Measurements from ENCODE around the gene CNTN5. TPM values are rescaled to one million over a fixed set of nuclear protein-coding genes. Genes with fewer than 3 reads are reported as not detected.

CNTN5 gene
- total RNA-seq, 2 experiments from 2014 or later: not detected

DNA sequence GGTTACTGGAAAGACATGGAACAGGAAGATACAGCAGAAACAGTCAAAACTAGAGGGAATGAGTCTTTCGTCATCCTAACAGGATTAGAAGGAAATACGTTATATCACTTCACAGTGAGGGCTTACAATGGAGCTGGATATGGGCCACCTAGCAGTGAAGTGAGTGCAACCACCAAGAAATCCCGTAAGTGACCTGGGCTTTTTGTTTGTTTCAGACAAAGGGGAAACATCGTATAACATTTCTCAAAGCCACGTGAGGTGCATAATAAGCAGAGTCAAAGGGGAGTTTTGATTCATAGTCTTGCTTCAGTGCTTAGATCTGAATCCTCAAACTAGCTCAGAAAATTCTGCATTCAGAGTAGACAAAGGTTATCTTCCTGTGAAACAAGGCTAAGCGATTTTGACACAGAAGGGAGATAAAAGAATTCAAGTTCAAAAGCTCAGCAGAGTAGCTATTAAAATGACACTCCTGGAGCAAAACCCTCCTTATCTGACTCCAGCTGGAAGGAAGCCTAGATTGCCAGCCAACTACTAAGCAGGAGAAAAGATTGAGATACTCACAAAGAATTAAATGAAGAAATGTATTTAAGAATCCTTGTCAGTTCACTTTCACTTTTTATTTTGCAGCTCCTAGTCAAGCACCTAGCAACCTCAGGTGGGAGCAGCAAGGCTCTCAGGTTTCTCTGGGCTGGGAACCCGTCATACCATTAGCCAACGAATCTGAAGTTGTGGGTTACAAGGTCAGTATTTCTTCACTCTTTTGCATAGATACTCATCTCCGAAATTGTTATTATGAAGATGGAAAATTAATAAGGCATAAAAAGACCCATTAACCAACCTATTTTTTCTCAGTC, 1319.9 kb downstream of the CNTN5 start:
- Mint-ChIP-seq H3K27ac (no peak overlapping the region), H3K36me3 (ENCODE audit: low read depth) (no peaks in the 10 kb centered on the region), H3K9me3 (peaks cover 7% of the 10 kb centered on the region), H3K4me1 (ENCODE audit: low read depth) (no peaks in the 10 kb centered on the region), H3K27me3 (no peaks in the 10 kb centered on the region), H3K4me3 (no peak overlapping the region)
- intact Hi-C loops (cut with DNase I, micrococcal nuclease): no loop called here
- Histone ChIP-seq H3K27ac (ENCODE audit: low read depth in 1 of 2, low read length in 2 of 2) (no peak overlapping the region), H3K4me3 (ENCODE audit: low read length) (no peak overlapping the region), H3K4me1 (ENCODE audit: insufficient read depth, low read length) (no peaks in the 10 kb centered on the region), H3K27me3 (ENCODE audit: control insufficient read depth in 1 of 2, insufficient read depth in 2 of 2, low read length in 2 of 2) (no peaks in the 10 kb centered on the region), H3K9me3 (ENCODE audit: control insufficient read depth in 1 of 2, insufficient read depth in 1 of 2, low read length in 2 of 2) (peaks cover 4 to 9% of the 10 kb centered on the region in 2 experiments), H3K36me3 (ENCODE audit: insufficient read depth, low read length) (no peaks in the 10 kb centered on the region)
- ChIA-PET CTCF (no interaction called here), POLR2A (no interaction called here)
- DNase-seq: no peak
- TF ChIP-seq, protein P1, sequence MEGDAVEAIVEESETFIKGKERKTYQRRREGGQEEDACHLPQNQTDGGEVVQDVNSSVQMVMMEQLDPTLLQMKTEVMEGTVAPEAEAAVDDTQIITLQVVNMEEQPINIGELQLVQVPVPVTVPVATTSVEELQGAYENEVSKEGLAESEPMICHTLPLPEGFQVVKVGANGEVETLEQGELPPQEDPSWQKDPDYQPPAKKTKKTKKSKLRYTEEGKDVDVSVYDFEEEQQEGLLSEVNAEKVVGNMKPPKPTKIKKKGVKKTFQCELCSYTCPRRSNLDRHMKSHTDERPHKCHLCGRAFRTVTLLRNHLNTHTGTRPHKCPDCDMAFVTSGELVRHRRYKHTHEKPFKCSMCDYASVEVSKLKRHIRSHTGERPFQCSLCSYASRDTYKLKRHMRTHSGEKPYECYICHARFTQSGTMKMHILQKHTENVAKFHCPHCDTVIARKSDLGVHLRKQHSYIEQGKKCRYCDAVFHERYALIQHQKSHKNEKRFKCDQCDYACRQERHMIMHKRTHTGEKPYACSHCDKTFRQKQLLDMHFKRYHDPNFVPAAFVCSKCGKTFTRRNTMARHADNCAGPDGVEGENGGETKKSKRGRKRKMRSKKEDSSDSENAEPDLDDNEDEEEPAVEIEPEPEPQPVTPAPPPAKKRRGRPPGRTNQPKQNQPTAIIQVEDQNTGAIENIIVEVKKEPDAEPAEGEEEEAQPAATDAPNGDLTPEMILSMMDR (IDR thresholded peaks at IDR 0.05): no peak
- ATAC-seq (ENCODE audit: poor library complexity): no peak

DNA sequence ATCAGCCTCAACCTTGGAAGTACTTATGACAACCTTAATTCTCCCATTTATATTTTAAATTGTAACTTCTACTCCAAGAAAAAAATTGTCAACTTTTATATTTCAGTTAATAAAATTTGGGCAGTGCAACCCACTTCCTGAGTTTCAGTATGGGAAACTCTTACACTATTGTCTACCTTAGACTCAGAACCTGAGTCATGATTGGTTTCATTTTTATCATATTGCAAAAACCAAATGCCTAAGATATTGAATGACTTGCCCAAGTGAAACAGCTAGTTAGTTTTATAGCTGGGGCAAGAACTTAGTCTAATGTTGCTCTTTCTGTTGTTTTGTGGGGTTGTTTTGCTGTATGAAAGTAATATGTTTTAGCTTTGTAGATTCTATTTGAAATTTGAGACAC, 1332.3 kb downstream of the CNTN5 start:
- no peak overlapping the region for H3K4me3 ChIP-seq (ENCODE audit: low read length)
- no peak overlapping the region for H3K27ac ChIP-seq (ENCODE audit: low read depth in 1 of 2, low read length in 2 of 2)
- CTCF ChIA-PET: no interaction called here
- no peaks in the 10 kb centered on the region for H3K4me1 Mint-ChIP-seq (ENCODE audit: low read depth)
- intact Hi-C loops (cut with DNase I, micrococcal nuclease): no loop called here
- peaks cover 13% of the 10 kb centered on the region for H3K9me3 Mint-ChIP-seq
- H3K4me3 Mint-ChIP-seq: no peak overlapping the region
- TF ChIP-seq, protein P1 (IDR thresholded peaks at IDR 0.05): no peak
- no peak overlapping the region for H3K27ac Mint-ChIP-seq
- no peak for DNase-seq
- ATAC-seq (ENCODE audit: poor library complexity): no peak
- H3K4me1 ChIP-seq (ENCODE audit: insufficient read depth, low read length): no peaks in the 10 kb centered on the region
- no peaks in the 10 kb centered on the region for H3K27me3 ChIP-seq (ENCODE audit: control insufficient read depth in 1 of 2, insufficient read depth in 2 of 2, low read length in 2 of 2)
- POLR2A ChIA-PET: interaction anchor here (0.8 kb wide), 1 partner anchor 11 kb away, joined by 3 read pairs; no protein-coding TSS in a partner anchor
- no peaks in the 10 kb centered on the region for H3K36me3 Mint-ChIP-seq (ENCODE audit: low read depth)
- H3K27me3 Mint-ChIP-seq: no peaks in the 10 kb centered on the region
- H3K9me3 ChIP-seq (ENCODE audit: control insufficient read depth in 1 of 2, insufficient read depth in 1 of 2, low read length in 2 of 2): no peaks in the 10 kb centered on the region
- H3K36me3 ChIP-seq (ENCODE audit: insufficient read depth, low read length): no peaks in the 10 kb centered on the region

DNA sequence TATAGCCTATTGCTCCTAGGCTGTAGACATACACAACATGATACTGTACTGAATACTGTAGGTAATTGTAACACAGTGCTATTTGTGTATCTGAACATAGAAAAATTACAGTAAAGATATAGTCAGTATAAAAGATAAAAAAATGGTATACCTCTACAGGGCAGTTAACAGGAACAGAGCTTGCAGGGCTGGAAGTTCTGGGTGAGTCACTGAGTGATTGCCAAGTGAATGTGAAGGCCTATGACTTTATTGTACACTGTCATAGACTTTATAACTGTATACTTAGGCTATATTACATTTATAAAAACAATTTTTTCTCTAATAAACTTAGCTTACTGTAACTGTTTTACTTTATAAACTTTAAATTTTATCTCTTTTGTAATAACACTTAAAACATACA, 1334.0 kb downstream of the CNTN5 start:
- Histone ChIP-seq H3K36me3 (ENCODE audit: insufficient read depth, low read length) (no peaks in the 10 kb centered on the region), H3K4me1 (ENCODE audit: insufficient read depth, low read length) (no peaks in the 10 kb centered on the region), H3K4me3 (ENCODE audit: low read length) (no peak overlapping the region), H3K27ac (ENCODE audit: low read depth in 1 of 2, low read length in 2 of 2) (no peak overlapping the region), H3K27me3 (ENCODE audit: control insufficient read depth in 1 of 2, insufficient read depth in 2 of 2, low read length in 2 of 2) (no peaks in the 10 kb centered on the region), H3K9me3 (ENCODE audit: control insufficient read depth in 1 of 2, insufficient read depth in 1 of 2, low read length in 2 of 2) (no peaks in the 10 kb centered on the region)
- H3K4me1 Mint-ChIP-seq (ENCODE audit: low read depth): no peaks in the 10 kb centered on the region
- TF ChIP-seq, protein P1 (IDR thresholded peaks at IDR 0.05): no peak
- peaks cover 13% of the 10 kb centered on the region for H3K9me3 Mint-ChIP-seq
- no peak overlapping the region for H3K27ac Mint-ChIP-seq
- DNase-seq (no peak), ATAC-seq (ENCODE audit: poor library complexity) (no peak)
- POLR2A ChIA-PET: no interaction called here
- no peaks in the 10 kb centered on the region for H3K27me3 Mint-ChIP-seq
- no peak overlapping the region for H3K4me3 Mint-ChIP-seq
- no peaks in the 10 kb centered on the region for H3K36me3 Mint-ChIP-seq (ENCODE audit: low read depth)
- CTCF ChIA-PET: interaction anchor here (0.6 kb wide), 1 partner anchor 20 kb away, joined by 3 read pairs; no protein-coding TSS in a partner anchor
- intact Hi-C loops (cut with DNase I, micrococcal nuclease): no loop called here

Data from CD4-positive, alpha-beta T cell (primary cell).